GM19455 (cell line): ENCODE results near the gene SPON2.
A peak's percentile ranks its signal among the peaks of the same experiment; 100 is the strongest.

Source experiments
- ATAC-seq: cut with Tn5 transposase; IDR thresholded peaks from one replicate; pipeline ENCODE4 v1.9.1; 2021; ENCODE audit not compliant: unreplicated experiment

SPON2 gene

GRCh38 chr4:1208970-1209704 is 36.8 kb upstream of the SPON2 start:
- no peak for ATAC-seq

GRCh38 chr4:1208266-1208961 is 36.0 kb upstream of the SPON2 start:
- ATAC-seq = no peak

- no peak for ATAC-seq
Observed at GRCh38 chr4:1207603-1208265, 35.4 kb upstream of the SPON2 start.

- no peak for ATAC-seq
Observed at GRCh38 chr4:1207157-1207470, 34.7 kb upstream of the SPON2 start.

GRCh38 chr4:1206299-1207156 is 34.1 kb upstream of the SPON2 start:
- no peak for ATAC-seq

GRCh38 chr4:1205586-1206298 is 33.4 kb upstream of the SPON2 start:
- no peak for ATAC-seq

- ATAC-seq = no peak
Observed at GRCh38 chr4:1204828-1205585, 32.6 kb upstream of the SPON2 start.

- ATAC-seq = no peak
Observed at GRCh38 chr4:1204286-1204827, 32.0 kb upstream of the SPON2 start.

GRCh38 chr4:1203026-1203616 is 30.7 kb upstream of the SPON2 start:
- ATAC-seq = no peak

GRCh38 chr4:1202526-1203011 is 30.2 kb upstream of the SPON2 start:
- ATAC-seq = no peak

- peak; percentile 36 for ATAC-seq
Observed at GRCh38 chr4:1201851-1202525, 29.6 kb upstream of the SPON2 start.

GRCh38 chr4:1200425-1201035 is 28.1 kb upstream of the SPON2 start:
- no peak for ATAC-seq

- ATAC-seq = no peak
Observed at GRCh38 chr4:1199556-1200331, 27.4 kb upstream of the SPON2 start.

GRCh38 chr4:1198098-1198844 is 25.9 kb upstream of the SPON2 start:
- ATAC-seq = no peak

GRCh38 chr4:1196421-1197183 is 24.2 kb upstream of the SPON2 start:
- no peak for ATAC-seq

GRCh38 chr4:1195891-1196401 is 23.6 kb upstream of the SPON2 start:
- no peak for ATAC-seq
